Activated B cell treated with CpG ODN at 0.5 μM for 24 hours (primary cell): Measurements from ENCODE around the gene FILIP1. TPM values are rescaled to one million over a fixed set of nuclear protein-coding genes. Genes with fewer than 3 reads are reported as not detected.

Source experiments
- ATAC-seq: fragments of 200-7000 bp; cut with Tn5 transposase; one replicate; pipeline ENCODE4 v1.10.0; 2021; ENCODE audit warnings: low read depth, mild to moderate bottlenecking, moderate library complexity
- CTCF ChIA-PET: fragments of 350-600 bp; sonication (Branson Sonifier 250); formaldehyde crosslinking; loops from one replicate; lab custom pipeline; 2021; ENCODE audit warnings: antibody characterized with exemption; lab: Charles Lee
- POLR2A ChIA-PET: fragments of 350-600 bp; sonication (Branson Sonifier 250); formaldehyde crosslinking; loops from one replicate; lab custom pipeline; 2021; ENCODE audit warnings: antibody characterized with exemption; lab: Charles Lee
- DNase-seq: peaks from one replicate; pipeline ENCODE4 v3.0.0; 2022
- H3K27ac Mint-ChIP-seq: one replicate; pipeline ENCODE4 v1.8.0; 2020; ENCODE audit warnings: mixed read lengths
- H3K27me3 Mint-ChIP-seq: one replicate; pipeline ENCODE4 v1.8.0; 2021; ENCODE audit warnings: mixed read lengths
- H3K36me3 Mint-ChIP-seq: one replicate; pipeline ENCODE4 v1.8.0; 2021; ENCODE audit warnings: low read depth, mixed read lengths
- H3K4me1 Mint-ChIP-seq: one replicate; pipeline ENCODE4 v1.8.0; 2021; ENCODE audit warnings: mixed read lengths
- H3K4me3 Mint-ChIP-seq: one replicate; pipeline ENCODE4 v1.8.0; 2020; ENCODE audit warnings: mild to moderate bottlenecking, mixed read lengths
- H3K9me3 Mint-ChIP-seq: one replicate; pipeline ENCODE4 v1.8.0; 2020; ENCODE audit warnings: mixed read lengths
- intact Hi-C: fragments of 100-400 bp; cut with micrococcal nuclease; formaldehyde crosslinking; loops from one replicate; pipeline ENCODE4 v1.15.1; 2024
- total RNA-seq: library from RNA; stranded (reverse); gene quantifications from 2 replicates; pipeline ENCODE4 v1.2.3, GENCODE V29; 2022
- TF ChIP-seq, protein P1 (sequence below): fragments of 200-600 bp; IDR thresholded peaks from one replicate; pipeline ENCODE4 v1.8.0; 2022; ENCODE audit warnings: antibody characterized with exemption, mild to moderate bottlenecking

The FILIP1 gene
- total RNA-seq, 1 donor from 2014 or later, result not detected

DNA sequence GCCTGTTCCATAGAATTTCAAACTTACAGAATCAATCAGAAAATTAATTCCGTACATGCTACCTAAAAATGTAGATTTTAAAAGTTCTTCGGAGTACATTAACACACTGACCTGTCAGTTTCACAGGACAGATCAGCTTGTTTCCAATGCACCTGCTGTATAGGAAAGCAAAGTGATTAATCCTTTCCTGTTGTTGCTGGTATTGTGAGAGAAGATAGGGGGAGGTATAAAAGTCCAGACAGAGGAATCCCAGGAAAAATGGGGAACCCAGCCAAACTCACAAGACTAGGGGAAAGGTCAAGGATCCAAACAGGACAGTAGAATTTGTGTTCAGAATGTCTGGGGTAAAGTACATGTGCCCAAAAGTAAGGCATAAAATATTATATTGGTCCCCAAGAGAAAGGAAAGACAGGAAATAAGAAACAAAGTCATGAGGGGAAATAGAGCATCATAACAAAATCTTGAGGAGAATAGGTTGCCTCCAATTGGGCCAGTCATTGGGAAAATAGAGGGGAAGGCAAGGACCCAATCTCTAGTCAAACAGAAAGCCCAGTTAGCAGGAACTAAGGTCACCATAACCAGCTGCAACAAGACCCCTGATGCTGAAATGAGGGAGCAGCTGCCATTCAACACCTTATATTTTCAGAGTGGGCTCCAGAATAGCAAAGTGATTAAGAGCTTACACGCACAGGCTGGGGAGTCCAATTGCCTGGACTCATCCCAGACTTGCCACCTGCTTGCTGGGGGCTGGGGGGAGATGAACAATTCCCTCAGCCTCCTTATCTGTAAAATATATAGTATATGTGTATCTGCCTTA, 10.3 kb downstream of the FILIP1 start:
- peaks cover 14% of the 10 kb centered on the region for H3K27me3 Mint-ChIP-seq
- H3K27ac Mint-ChIP-seq, result no peak overlapping the region
- intact Hi-C loops, result no loop called here
- no peak overlapping the region for H3K4me3 Mint-ChIP-seq
- ATAC-seq, result no peak
- TF ChIP-seq, protein P1, sequence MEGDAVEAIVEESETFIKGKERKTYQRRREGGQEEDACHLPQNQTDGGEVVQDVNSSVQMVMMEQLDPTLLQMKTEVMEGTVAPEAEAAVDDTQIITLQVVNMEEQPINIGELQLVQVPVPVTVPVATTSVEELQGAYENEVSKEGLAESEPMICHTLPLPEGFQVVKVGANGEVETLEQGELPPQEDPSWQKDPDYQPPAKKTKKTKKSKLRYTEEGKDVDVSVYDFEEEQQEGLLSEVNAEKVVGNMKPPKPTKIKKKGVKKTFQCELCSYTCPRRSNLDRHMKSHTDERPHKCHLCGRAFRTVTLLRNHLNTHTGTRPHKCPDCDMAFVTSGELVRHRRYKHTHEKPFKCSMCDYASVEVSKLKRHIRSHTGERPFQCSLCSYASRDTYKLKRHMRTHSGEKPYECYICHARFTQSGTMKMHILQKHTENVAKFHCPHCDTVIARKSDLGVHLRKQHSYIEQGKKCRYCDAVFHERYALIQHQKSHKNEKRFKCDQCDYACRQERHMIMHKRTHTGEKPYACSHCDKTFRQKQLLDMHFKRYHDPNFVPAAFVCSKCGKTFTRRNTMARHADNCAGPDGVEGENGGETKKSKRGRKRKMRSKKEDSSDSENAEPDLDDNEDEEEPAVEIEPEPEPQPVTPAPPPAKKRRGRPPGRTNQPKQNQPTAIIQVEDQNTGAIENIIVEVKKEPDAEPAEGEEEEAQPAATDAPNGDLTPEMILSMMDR, result no peak
- no peaks in the 10 kb centered on the region for H3K9me3 Mint-ChIP-seq
- DNase-seq, result no peak
- POLR2A ChIA-PET, result no interaction called here
- CTCF ChIA-PET, result no interaction called here
- H3K4me1 Mint-ChIP-seq, result no peaks in the 10 kb centered on the region
- no peaks in the 10 kb centered on the region for H3K36me3 Mint-ChIP-seq

- H3K4me1 Mint-ChIP-seq, result no peaks in the 10 kb centered on the region
- ATAC-seq (no peak), DNase-seq (no peak)
- TF ChIP-seq, protein P1, result no peak
- H3K27me3 Mint-ChIP-seq, result peaks cover 10% of the 10 kb centered on the region
- no peaks in the 10 kb centered on the region for H3K9me3 Mint-ChIP-seq
- H3K4me3 Mint-ChIP-seq, result no peak overlapping the region
- ChIA-PET POLR2A (no interaction called here), CTCF (interaction anchor here (0.7 kb wide), 1 partner anchor 227 kb away, joined by 3 read pairs; no protein-coding TSS in a partner anchor)
- no peaks in the 10 kb centered on the region for H3K36me3 Mint-ChIP-seq
- H3K27ac Mint-ChIP-seq, result no peak overlapping the region
- intact Hi-C loops, result no loop called here
Measured at GRCh38 chr6:75481936-75482593, 11.5 kb downstream of the FILIP1 start.

DNA sequence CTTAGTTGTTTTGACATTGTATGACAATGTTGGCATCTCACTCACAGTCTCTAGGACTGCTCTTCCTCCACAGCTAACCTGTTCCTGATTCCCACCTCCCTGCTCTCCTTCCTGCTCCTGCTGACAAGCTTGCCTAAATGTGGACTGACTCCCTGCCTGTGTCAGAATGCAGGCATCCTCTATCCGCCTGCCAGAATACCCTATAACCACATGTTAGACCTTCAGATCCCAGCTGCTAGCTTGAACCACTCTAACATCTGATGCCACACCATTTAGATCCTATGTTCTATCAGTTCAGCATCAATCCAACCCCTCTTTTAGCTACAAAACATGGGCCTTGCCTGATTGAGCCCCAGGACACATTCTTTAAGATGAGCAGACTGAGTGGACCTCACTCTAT, 12.2 kb downstream of the FILIP1 start:
- no peak overlapping the region for H3K27ac Mint-ChIP-seq
- ATAC-seq (no peak), DNase-seq (no peak)
- CTCF ChIA-PET, result no interaction called here
- intact Hi-C loops, result no loop called here
- H3K4me3 Mint-ChIP-seq, result no peak overlapping the region
- H3K9me3 Mint-ChIP-seq, result no peaks in the 10 kb centered on the region
- no peaks in the 10 kb centered on the region for H3K36me3 Mint-ChIP-seq
- POLR2A ChIA-PET, result no interaction called here
- TF ChIP-seq, protein P1, result no peak
- H3K27me3 Mint-ChIP-seq, result peaks cover 12% of the 10 kb centered on the region
- H3K4me1 Mint-ChIP-seq, result no peaks in the 10 kb centered on the region

DNA sequence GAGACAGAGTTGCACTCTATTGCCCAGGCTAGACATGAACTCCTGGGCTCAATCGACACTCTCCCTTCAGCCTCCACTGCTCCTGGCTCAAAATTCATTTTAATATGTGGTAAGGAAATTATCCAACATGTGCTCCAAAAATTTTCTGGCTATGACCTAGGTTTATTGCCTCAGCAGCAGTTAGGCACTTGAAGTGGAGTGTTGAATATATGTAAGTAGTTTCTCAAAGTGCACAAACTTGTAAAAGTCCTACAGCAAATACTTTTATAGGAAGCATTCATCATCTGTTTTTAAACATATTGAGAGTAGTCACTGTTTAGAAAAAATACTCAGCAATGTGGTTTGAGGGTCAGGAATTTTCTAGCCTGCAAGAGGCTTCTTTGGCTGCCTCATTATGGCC, 13.2 kb downstream of the FILIP1 start:
- Mint-ChIP-seq H3K4me1 (no peaks in the 10 kb centered on the region), H3K9me3 (no peaks in the 10 kb centered on the region), H3K4me3 (no peak overlapping the region), H3K27me3 (peaks cover 12% of the 10 kb centered on the region), H3K36me3 (no peaks in the 10 kb centered on the region), H3K27ac (no peak overlapping the region)
- POLR2A ChIA-PET, result no interaction called here
- ATAC-seq (no peak), DNase-seq (no peak)
- intact Hi-C loops, result no loop called here
- CTCF ChIA-PET, result no interaction called here
- TF ChIP-seq, protein P1, result no peak

GRCh38 chr6:75479712-75480111, 13.9 kb downstream of the FILIP1 start:
- Mint-ChIP-seq H3K27ac (no peak overlapping the region), H3K27me3 (peaks cover 12% of the 10 kb centered on the region), H3K36me3 (no peaks in the 10 kb centered on the region), H3K9me3 (no peaks in the 10 kb centered on the region), H3K4me3 (no peak overlapping the region), H3K4me1 (no peaks in the 10 kb centered on the region)
- DNase-seq, result no peak
- no peak for ATAC-seq
- intact Hi-C loops, result no loop called here
- CTCF ChIA-PET, result no interaction called here
- TF ChIP-seq, protein P1, result no peak
- POLR2A ChIA-PET, result no interaction called here
